ENCODE measurements around the gene PPP2R5A.
"Not testable (repeated sequence)": the region's sequence is repeated elsewhere in the genome, so short reads cannot be mapped to it uniquely, and the experiment has no call there.

Gene PPP2R5A

DNA sequence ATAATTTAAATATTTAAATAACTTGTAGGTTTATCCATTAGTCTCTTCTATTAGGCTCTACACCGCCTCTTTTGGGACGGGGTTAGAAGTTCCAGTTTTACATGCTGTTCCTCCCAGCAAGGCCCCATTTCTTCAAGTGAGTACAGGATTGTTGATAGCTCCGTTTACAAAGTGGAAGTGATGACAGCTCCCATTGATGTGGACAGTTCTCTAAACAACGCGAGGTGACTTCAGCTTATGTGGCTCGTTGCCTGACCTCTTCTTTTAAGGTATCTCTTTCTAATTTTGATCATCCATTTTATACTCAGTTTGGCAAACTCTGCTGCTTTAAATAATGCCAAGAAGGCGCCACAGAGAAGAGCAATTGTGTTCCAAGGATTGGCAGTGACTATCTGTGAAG lies 79.8 kb downstream of the PPP2R5A start:
- no peak for FAIRE-seq

DNA sequence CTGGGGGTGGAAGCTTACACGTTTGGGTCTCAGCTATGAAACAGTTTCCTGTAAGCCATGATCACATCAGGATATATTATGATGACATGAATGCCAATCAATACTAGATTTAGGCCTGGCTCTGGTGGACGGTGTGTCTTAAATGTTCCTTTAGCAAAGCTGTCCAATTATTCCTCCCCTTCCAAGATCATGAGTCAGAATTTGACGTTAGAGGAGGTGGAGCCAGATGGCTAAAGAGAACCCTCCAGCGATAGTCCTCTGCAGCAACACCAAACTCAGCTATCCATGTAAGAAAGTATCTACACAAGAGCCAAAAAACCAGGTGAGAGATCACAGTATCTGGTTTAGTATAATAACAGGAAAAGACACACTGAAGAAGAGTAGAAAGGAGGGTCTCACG lies 81.7 kb downstream of the PPP2R5A start:
- no peak for FAIRE-seq

DNA sequence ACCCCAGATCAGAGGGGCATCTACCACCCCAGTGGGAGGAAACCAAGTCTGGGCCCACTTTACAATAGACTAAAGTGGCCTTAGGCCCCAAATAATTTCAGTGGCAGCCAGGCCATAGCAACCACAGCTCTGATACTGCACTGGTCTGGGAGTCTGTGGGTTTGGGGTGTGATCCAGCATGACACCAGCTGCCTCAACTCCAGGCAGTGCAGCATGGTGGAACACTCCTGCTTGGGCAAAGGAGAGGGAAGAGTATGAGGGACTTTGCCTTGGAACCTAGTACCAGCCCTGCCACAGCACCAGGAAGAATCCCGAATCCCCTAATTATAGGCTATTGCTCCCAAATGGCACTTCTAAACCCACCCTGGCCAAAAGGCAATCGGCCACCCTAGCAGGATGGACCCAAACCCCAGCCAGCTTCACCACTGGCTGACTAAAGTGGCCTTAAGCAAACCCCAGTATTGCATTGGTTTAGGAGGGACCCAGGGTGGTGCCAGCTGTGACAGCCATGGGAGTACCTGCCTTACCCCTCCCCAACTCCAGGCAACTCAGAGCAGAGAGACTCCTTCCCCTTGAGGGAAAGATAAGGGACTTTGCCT lies 82.4 kb downstream of the PPP2R5A start:
- no peak for FAIRE-seq

DNA sequence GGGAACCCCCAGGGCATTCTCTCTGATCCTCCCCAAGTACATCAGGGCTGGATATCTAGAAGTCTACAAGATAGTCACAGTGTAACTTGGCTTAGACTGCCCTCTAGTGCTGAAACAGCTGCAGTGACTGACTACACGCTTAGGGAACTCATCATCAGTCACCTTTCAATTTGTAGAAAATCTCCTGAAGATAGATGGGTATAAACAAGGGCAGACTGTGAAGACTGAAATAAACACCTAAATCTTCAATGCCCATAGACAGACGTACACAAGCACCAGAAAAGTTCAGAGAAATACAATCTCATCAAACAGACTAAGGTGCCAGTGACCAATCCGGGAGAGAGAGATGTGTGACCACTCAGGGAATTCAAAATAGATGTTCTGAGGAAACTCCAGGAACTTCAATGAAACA lies 82.9 kb downstream of the PPP2R5A start:
- peak; percentile 74 for FAIRE-seq

DNA sequence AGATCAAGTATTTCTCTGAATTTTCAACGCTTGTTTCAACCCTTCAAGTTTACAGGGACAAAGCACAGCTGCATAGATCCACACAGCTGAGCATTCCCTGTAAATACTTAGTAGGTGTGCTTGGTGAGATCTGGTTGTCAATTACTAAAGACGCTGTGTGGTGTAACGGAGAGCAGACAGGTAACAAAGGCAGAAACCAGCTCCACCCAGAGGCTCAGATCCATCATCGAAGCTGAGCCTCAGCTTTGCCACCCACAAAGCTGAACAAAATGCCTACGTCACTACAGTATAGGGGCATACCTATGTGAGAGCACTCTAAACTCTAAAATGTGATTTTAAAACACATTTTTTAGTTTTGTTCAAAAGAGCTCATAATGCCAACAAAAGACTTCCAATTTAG lies 90.8 kb downstream of the PPP2R5A start:
- no peak for FAIRE-seq

DNA sequence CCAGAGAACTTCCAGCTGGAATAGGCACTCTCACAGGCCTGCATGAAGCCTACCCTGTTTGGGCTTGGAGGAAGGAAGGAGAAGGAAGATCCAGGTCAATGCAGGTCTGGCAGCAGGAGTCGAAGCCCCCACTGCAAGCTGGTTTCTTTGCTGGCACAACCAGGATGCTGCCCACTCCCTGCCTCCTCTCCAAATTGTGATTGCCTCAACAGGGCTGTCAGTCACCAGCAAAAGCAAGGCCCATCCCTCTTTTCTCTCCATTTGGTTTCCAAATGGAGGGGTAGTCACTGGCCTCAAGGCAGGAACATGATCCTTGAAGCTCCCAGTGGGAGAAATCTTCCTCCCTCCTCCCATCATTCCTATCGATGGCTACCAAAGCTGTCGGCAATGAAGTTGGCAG lies 92.4 kb downstream of the PPP2R5A start:
- FAIRE-seq: no peak

DNA sequence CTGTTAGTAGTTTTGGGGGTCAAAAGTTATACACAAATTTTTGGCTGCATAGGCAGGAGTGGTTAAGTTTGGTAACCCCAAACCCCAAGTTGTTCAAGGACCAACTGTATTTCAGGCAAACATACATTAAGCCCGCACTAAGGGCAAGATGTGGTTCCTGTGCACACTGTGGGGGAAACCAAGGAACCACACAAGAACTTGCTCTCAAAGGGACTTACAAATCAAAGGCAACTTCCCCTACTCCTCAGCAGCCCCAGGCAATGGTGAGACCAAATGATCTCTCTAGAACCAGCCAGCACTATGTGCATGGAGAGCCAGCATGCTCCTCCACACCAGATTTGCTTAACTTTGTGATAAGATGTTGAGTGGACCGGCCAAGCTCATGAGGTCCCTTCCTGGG lies 94.2 kb downstream of the PPP2R5A start:
- FAIRE-seq: no peak

DNA sequence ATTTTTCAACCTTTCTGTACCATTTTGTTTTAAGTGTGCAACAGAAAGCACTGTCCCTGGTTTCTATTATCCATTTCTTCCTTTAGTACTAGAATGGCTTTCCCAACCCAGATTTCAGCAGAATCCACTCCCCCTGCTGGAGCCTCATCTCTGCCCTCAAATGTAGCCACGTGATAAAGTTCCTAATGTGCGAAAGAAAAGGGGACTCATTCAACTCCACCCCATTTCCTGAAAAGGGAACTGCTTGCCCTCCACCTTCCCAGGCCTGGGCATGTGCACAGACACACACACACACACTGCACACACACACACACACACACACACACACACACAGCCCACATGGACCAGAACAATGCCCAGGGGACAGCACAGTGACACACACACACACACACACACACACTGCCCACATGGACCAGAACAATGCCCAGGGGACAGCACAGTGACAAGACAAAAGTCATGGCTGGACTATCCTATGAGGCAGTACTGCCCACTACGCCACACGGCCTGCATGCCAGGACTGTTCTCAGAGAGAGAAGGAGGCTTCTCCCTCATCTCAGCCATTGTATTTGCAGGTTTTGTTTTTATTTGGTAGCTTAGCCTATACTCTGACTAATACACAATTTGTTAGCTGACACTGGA lies 96.3 kb downstream of the PPP2R5A start:
- no peak for FAIRE-seq

DNA sequence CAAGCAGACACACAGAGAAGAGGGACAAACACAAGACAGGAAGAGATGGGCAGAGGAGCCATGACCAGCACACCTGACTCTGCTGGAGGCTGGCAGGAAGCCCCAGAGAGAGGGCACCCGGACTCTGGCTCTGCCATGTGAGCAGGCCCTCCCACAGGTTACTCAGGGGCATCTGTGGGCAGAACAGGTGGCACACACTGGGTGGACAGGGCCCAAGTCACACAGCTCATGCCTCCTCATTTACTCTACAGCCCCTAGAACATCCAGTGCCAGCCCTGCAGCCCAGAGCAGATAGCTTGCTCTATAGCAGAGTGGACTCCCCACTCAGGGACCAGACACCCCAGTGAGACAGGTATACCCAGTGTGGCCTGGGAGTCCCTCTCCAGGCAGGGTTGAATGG lies 100.8 kb downstream of the PPP2R5A start:
- FAIRE-seq: no peak

DNA sequence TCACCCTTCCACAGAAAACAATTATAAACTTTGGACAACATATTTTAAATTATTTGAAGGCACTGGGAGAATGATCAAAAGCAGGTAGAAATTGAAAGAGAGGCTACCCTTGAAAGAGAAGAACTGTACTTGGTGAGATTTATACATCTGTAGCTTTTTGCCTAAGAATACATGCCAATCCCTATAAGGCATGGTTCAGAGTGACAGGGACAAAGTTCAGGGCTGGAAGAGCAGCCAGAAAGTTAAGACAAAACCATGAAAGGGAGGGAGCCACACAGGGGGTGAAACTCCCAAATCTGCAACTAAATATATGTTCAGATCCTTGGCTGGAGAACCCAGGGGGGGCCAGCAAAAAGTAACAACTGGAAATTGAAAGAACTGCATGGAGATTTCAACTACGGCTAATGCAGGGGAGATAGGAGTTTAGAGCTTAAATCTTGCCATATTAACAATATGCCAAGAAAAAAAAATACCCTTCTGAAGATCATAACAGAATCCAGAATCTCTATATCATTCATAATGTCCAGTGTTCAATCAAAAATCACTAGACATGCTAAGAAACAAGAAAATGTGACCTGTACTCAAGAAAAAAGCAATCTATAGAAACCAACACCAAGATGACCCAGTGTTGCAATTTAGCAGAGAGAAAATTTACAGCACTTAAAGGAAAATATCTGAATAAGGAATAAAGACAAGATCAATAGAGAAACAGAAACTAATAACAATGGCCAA lies 103.9 kb downstream of the PPP2R5A start:
- FAIRE-seq: no peak

DNA sequence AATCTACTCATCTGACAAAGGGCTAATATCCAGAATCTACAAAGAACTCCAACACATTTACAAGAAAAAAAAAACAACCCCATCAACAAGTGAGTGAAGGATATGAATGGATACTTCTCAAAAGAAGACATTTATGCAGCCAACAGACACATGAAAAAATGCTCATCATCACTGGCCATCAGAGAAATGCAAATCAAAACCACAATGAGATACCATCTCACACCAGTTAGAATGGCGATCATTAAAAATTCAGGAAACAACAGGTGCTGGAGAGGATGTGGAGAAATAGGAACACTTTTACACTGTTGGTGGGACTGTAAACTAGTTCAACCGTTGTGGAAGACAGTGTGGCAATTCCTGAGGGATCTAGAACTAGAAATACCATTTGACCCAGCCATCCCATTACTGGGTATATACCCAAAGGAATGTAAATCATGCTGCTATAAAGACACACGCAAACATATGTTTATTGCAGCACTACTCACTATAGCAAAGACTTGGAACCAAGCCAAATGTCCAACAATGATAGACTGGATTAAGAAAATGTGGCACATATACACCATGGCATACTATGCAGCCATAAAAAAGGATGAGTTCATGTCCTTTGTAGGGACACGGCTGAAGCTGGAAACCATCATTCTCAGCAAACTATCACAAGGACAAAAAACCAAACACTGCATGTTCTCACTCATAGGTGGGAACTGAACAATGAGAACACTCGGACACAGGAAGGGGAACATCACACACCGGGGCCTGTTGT lies 110.6 kb downstream of the PPP2R5A start:
- FAIRE-seq: not testable (repeated sequence)

DNA sequence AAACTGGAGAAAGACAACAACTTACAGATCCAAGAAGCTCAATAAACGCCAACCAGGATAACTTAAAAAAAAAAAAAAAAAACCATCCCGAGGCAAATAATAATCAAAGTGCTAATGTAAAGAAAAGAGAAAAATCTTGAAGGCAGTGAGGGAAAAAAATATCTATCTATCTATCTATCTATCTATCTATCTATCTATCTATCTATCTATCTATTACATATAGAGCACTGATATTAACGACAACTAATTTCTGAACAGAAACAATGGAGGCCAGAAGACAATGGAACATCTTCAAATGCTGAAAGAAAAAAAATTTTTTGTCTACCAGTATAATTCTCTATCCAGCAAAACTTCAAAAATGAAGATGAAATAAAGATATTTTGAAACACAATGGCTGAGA lies 111.4 kb downstream of the PPP2R5A start:
- no peak for FAIRE-seq

DNA sequence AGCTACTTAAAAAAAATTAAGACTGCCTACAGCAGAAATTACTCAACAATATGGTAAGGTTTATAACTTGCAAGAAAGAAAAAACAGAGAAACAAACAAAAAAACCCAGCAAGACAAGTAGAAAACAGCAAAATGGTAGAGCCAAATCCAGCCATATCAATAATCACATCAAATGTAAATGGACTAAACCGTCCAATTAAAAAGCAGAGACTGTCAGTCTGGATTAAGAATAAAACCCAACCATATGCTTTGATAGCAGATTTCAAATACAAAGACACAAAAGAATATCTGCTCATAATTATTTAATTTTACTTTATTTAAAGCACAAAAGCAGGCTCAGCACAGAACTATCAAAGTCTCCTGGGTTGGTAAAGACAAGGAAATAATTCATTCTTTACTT lies 112.0 kb downstream of the PPP2R5A start:
- FAIRE-seq: no peak

DNA sequence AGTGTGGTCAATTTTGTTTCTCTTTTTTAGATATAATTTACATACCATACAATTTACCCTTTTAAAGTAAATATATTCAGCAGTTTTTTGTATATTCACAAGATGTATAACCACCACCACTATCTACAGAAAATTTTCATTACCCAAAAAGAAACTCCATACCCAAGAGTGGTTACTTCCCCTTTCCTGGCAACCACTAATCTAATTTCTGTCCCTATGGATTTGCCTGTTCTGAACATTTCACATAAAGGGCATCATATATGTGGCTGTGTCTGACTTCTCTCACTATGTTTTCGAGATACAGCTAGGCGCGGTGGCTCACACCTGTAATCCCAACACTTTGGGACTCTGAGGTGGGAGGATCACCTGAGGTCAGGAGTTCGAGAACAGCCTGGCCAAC lies 115.8 kb downstream of the PPP2R5A start:
- FAIRE-seq: no peak

DNA sequence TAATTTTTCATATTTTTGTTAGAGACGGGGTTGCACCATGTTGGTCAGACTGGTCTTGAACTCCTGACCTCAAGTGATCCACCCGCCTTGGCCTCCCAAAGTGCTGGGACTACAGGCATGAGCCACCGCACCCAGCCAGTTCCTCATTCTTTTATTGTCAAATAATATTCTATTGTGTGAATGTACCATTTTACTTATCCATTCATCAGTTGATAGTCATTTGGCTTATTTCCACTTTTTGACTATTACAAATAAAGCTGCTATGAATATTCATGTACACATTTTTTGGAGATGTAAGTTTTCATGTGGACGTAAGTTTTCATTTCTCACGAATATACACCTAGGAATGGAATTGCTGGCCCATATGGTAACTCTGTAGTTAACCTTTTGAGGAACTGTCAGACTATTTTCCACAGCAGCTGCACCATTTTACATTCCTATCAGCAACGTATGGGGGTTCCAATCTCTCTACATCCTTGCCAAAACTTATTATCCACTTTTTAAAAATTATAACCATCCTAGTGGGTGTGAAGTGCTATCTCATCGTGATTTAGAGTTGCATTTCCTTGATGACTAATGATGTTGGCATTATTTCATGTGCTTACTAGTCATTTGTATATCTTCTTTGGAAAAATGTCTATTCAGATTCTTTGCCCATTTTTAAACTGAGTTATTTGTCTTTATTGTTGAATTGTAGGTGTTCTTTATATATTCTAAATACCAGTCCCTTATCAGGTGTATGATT lies 116.8 kb downstream of the PPP2R5A start:
- no peak for FAIRE-seq

DNA sequence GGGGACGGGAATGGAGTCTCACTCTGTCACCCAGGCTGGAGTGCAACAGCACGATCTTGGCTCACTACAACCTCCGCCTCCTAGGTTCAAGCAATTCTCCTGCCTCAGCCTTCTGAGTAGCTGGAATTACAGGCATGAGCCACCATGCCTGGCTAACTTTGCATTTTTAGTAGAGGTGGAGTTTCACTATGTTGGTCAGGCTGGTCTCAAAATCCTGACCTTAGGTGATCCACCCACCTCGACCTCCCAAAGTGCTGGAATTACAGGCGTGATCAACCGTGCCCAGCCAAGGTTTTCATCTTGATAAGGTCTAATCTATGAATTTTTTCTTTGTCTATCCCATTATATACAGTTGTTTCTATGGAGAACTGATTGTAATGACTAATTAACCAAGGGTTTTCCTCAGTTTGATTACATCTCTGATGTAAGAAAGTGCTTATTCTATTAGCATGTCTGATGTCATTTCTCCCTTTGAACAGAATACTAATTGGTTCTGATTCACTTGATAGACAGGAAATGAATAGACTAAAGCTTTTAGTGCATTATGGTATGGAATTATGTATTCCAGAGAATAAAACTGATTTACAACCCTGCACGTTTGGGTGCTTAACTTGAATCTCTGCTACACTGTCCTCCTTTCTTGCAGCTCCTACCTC lies 117.6 kb downstream of the PPP2R5A start:
- no peak for FAIRE-seq

DNA sequence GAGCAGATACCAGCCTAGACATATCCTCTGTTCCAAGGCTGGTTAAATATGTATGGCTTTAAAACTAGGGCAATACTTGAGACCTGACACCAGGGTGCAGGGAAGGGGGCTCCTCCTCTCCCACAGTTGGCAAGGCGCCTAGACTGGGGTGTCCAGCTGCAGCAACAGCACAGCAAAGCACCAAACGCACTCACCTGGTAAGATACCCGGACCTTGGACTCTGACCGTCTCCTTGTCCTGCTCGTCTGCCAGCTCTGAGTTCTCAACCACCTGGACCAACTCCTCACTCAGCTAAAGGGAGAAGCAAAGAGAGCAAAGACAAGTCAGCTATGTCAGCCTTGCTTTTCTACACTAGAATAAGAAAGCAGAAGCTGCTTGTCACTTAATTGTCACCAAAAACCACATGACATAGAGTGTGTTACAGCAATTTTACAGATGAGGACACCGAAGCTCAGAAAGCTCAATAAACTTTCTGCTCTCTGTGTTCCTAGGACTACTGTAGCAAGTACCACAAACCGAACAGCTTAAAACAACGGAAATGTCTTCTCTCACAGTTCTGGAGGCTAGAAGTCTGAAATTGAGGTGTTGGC lies 125.1 kb downstream of the PPP2R5A start:
- FAIRE-seq: no peak
